Uterus (tissue), 4 donors: ENCODE results near the gene PLA2G4E. TPM values are rescaled to one million over a fixed set of nuclear protein-coding genes. Genes with fewer than 3 reads are reported as not detected.
A peak's percentile ranks its signal among the peaks of the same experiment; 100 is the strongest.

ENCODE experiments used
- DNase-seq, 2 donors: peaks; one replicate each; pipeline ENCODE4 v3.0.0-alpha.2; 2019 to 2020
- H3K27ac ChIP-seq, 2 donors: fragments of 200-600 bp; sonication (generic); 1 replicate in 1 of 2; 2 replicates in 1 of 2; pipeline ENCODE4 v1.5.1; 2016 to 2018
- H3K27me3 ChIP-seq, 2 donors: fragments of 200-600 bp; sonication (generic); one replicate each; pipeline ENCODE4 v1.5.1; 2018 to 2019; ENCODE audit warnings: control low read depth in 1 of 2
- H3K36me3 ChIP-seq, 2 donors: fragments of 200-600 bp; sonication (generic); one replicate each; pipeline ENCODE4 v1.5.1; 2019; ENCODE audit warnings: control low read depth in 1 of 2
- H3K4me1 ChIP-seq, 2 donors: fragments of 200-600 bp; sonication (generic); one replicate each; pipeline ENCODE4 v1.5.1; 2018 to 2019; ENCODE audit warnings: control low read depth in 1 of 2
- H3K4me3 ChIP-seq, 2 donors: fragments of 200-600 bp; sonication (generic); 1 replicate in 1 of 2; 2 replicates in 1 of 2; pipeline ENCODE4 v1.5.1; 2018 to 2019; ENCODE audit warnings: mild to moderate bottlenecking in 1 of 2
- H3K9me3 ChIP-seq, 2 donors: fragments of 200-600 bp; sonication (generic); one replicate each; pipeline ENCODE4 v1.5.1; 2019; ENCODE audit warnings: control low read depth in 1 of 2
- POLR2A ChIP-seq, 2 donors: fragments of 450-650 bp; IDR thresholded peaks; one replicate each; pipeline ENCODE4 v1.6.1; 2016; ENCODE audit warnings: antibody characterized with exemption in 2 of 2, mild to moderate bottlenecking in 1 of 2, moderate library complexity in 1 of 2
- intact Hi-C: fragments of 100-400 bp; cut with DNase I; formaldehyde crosslinking; loops from one replicate; pipeline ENCODE4 v1.15.1; 2023; ENCODE audit warnings: low total_unique reads
- total RNA-seq, 4 donors: library from RNA; depleted of rRNA in 3 of 4; stranded (reverse); fragments of >200 nt in 3 of 4; gene quantifications; one replicate each; pipeline versions ENCODE4 v1.1.0 to v1.2.4, GENCODE V29; 2014 to 2023
- TF ChIP-seq, protein P1 (sequence below), 4 experiments: fragments of 200-600 bp in 2 of 4; fragments of 450-650 bp in 2 of 4; sonication (generic) in 2 of 4; IDR thresholded peaks; one replicate each; pipeline ENCODE4 v1.5.1; 2016 to 2019; ENCODE audit warnings: antibody characterized with exemption in 4 of 4, mild to moderate bottlenecking in 2 of 4, moderate library complexity in 1 of 4
- donor health status: DM: yes; HTN: yes; CAD: no.

Gene PLA2G4E
- total RNA-seq, 4 donors from 2014 or later: not detected

DNA sequence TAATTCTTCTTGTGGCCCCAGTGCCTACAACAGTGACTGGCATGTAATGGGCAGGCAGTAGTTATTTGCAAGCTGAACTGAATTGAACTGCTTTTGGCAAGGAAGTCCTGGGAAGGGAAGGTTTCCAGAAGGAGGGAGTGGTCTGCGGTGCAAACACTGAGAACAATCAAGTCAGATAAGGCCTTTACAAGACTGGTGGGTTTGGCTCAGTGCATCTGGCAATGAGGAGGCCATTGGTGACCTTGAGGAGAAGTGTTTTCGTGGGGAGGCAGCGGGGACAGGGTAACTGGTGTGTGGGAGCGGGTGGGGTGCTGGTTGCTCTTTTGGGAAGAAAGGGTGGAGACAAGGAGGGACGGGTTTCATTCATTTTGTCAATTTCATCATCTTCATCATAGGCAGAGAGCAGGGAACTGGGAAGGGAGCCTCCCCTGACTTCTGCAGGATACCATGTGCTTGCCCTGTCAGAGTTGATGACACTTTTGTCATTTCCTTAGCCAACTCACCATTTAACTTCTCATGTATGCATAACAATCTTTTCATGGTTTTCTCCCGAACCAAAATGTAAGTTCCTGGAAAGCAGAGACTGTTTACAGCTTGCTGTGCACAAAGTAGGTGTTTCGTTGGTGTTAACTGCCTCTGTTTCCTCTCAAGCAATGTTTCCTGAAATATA lies 40.1 kb downstream of the PLA2G4E start:
- Histone ChIP-seq H3K27ac (no peak overlapping the region), H3K36me3 (no peaks in the 10 kb centered on the region), H3K4me3 (no peak overlapping the region), H3K4me1 (no peaks in the 10 kb centered on the region), H3K9me3 (no peaks in the 10 kb centered on the region), H3K27me3 (no peaks in the 10 kb centered on the region)
- intact Hi-C loops: no loop called here
- no peak for DNase-seq
- TF ChIP-seq POLR2A (IDR thresholded peaks at IDR 0.05): no peak
- TF ChIP-seq, protein P1, sequence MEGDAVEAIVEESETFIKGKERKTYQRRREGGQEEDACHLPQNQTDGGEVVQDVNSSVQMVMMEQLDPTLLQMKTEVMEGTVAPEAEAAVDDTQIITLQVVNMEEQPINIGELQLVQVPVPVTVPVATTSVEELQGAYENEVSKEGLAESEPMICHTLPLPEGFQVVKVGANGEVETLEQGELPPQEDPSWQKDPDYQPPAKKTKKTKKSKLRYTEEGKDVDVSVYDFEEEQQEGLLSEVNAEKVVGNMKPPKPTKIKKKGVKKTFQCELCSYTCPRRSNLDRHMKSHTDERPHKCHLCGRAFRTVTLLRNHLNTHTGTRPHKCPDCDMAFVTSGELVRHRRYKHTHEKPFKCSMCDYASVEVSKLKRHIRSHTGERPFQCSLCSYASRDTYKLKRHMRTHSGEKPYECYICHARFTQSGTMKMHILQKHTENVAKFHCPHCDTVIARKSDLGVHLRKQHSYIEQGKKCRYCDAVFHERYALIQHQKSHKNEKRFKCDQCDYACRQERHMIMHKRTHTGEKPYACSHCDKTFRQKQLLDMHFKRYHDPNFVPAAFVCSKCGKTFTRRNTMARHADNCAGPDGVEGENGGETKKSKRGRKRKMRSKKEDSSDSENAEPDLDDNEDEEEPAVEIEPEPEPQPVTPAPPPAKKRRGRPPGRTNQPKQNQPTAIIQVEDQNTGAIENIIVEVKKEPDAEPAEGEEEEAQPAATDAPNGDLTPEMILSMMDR (IDR thresholded peaks at IDR 0.05): no peak

DNA sequence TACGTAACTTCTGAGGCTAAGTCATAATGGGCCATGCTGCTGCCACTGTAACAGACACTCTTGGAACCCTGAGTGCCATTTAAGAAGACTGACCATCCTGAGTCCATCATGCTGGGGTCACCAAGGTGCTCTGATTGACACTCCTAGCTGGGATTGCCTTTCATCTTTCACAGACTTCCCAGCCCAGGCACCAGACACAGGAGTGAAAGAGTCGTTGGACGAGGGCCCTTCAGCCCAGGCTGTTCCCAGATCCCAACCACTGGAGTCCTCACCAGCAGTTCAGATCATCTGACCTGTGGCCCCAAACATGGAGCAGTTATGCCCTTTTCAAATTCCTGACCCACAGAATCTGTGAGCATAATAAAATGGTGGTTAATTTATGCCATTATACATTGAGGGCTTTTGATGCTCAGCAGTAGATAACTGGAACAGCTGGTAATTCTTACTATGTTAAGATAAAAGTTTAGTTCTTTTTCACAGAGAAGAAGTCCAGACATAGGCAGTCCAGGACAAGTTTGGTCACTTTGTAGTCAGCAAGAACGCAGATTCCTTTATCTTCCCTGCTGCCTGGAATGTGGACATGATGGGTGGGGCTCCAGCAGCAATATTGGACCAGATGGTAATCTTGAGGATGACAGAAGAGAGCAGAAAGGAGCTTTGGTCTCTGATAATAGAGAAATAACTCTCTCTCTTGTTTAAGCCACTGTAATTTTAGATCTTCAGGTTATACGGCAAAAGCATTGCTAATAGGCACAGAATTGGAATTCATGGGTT lies 41.2 kb downstream of the PLA2G4E start:
- no peak overlapping the region for H3K4me3 ChIP-seq
- no peaks in the 10 kb centered on the region for H3K36me3 ChIP-seq
- TF ChIP-seq, protein P1 (IDR thresholded peaks at IDR 0.05): no peak
- no peak for TF ChIP-seq POLR2A (IDR thresholded peaks at IDR 0.05)
- DNase-seq: no peak
- H3K27ac ChIP-seq: no peak overlapping the region
- no peaks in the 10 kb centered on the region for H3K4me1 ChIP-seq
- H3K27me3 ChIP-seq: no peaks in the 10 kb centered on the region
- intact Hi-C loops: no loop called here
- H3K9me3 ChIP-seq: no peaks in the 10 kb centered on the region

DNA sequence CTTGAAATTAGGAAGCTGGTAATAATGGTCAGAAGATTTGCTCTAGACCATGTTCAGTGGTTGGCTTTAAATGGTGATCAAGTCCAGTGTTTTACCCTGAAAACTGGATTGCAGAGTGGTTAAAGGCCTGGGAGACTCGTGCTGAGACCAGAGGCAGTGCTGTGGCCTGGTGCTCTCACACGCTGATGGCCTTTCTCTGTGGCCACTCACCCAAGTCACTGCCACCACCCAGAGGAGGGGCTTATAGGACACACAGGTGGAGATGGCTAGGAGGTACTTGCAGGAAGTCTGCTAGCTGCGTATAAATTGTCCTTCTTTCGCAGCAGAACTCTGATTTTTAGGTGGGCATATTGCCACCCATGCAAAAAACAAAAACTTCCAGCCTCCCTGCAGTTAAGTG lies 42.3 kb downstream of the PLA2G4E start:
- no peak overlapping the region for H3K4me3 ChIP-seq
- intact Hi-C loops: no loop called here
- peak in 1 of 2 donors; percentile 8 for DNase-seq
- no peaks in the 10 kb centered on the region for H3K36me3 ChIP-seq
- no peaks in the 10 kb centered on the region for H3K9me3 ChIP-seq
- no peaks in the 10 kb centered on the region for H3K27me3 ChIP-seq
- TF ChIP-seq POLR2A (IDR thresholded peaks at IDR 0.05): no peak
- TF ChIP-seq, protein P1 (IDR thresholded peaks at IDR 0.05): no peak
- H3K4me1 ChIP-seq: no peaks in the 10 kb centered on the region
- H3K27ac ChIP-seq: no peak overlapping the region

DNA sequence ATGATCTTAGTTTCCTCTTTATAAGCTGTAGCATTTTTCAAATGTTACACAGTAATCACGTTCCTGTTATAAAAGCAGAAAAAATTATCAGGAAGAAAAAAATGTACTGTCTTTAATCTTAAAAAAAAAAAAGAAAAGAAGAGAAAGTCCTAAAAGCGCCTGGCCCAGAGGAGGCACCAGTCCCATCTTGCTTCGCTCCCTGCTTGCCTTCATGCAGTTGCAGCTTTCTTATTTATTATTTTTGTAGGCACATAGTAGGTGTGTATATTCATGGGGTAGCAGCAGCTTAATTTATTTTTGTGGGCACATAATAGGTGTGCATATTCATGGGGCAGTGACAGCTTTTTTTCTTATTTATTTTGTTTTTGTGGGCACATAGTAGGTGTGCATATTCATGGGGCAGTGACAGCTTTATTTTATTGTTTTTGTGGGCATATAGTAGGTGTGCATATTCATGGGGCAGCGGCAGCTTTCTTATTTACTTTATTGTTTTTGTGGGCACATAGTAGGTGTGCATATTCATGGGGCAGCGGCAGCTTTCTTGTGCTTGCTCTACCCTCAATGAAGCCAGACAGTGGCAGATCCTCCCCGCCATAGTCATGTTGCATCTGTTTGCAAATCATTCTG lies 43.0 kb downstream of the PLA2G4E start:
- Histone ChIP-seq H3K27ac (no peak overlapping the region), H3K9me3 (no peaks in the 10 kb centered on the region), H3K27me3 (no peaks in the 10 kb centered on the region), H3K36me3 (no peaks in the 10 kb centered on the region), H3K4me1 (no peaks in the 10 kb centered on the region), H3K4me3 (no peak overlapping the region)
- TF ChIP-seq POLR2A (IDR thresholded peaks at IDR 0.05): no peak
- TF ChIP-seq, protein P1 (IDR thresholded peaks at IDR 0.05): no peak
- DNase-seq: no peak
- intact Hi-C loops: no loop called here

DNA sequence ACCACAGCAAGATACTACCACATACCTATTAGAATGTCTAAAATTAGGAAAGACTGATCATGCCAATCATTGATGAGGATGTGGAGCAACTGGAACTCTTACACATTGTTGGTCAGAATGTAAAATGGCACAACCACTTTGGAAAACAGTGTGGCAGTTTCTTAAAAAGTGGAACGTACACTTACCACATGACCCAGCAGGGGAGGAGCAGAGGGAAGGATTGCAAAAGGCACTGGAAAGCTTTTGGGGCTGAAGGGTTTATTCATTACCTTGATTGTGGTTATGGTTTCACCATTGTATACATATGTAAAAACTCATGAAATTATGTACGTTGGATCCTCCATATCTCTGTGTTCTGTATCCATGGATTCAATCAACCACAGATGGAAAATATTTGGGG lies 45.2 kb downstream of the PLA2G4E start:
- intact Hi-C loops: no loop called here
- TF ChIP-seq POLR2A (IDR thresholded peaks at IDR 0.05): no peak
- TF ChIP-seq, protein P1 (IDR thresholded peaks at IDR 0.05): no peak
- DNase-seq: no peak
- no peaks in the 10 kb centered on the region for H3K36me3 ChIP-seq
- no peaks in the 10 kb centered on the region for H3K4me1 ChIP-seq
- no peaks in the 10 kb centered on the region for H3K9me3 ChIP-seq
- H3K27ac ChIP-seq: no peak overlapping the region
- H3K27me3 ChIP-seq: no peaks in the 10 kb centered on the region
- no peak overlapping the region for H3K4me3 ChIP-seq
